Astrocyte (in vitro differentiated cells and primary cell): ENCODE data around the gene GMDS. TPM values are rescaled to one million over a fixed set of nuclear protein-coding genes. Genes with fewer than 3 reads are reported as not detected.

ENCODE experiments used
- DNase-seq: peaks from one replicate; pipeline ENCODE4 v3.0.0-alpha.2; 2010; ENCODE audit warnings: low read depth
- FAIRE-seq: peaks from 2 replicates; lab custom pipeline; 2011; peaks lifted over from hg19 to GRCh38; lab: Jason Lieb, UNC
- H2AFZ ChIP-seq: 2 replicates; pipeline ENCODE4 v1.6.0; 2012; ENCODE audit warnings: low read depth, low read length, inconsistent platforms
- H3K27ac ChIP-seq: 2 replicates; pipeline ENCODE4 v1.5.1; 2011; ENCODE audit warnings: low read depth, low read length, inconsistent platforms
- H3K27me3 ChIP-seq: 2 replicates; pipeline ENCODE4 v1.6.0; 2011; ENCODE audit warnings: low read length, inconsistent platforms; ENCODE audit not compliant: insufficient read depth
- H3K36me3 ChIP-seq: 2 replicates; pipeline ENCODE4 v1.5.1; 2011; ENCODE audit warnings: low read length, inconsistent platforms; ENCODE audit not compliant: insufficient read depth
- H3K4me1 ChIP-seq: 2 replicates; pipeline ENCODE4 v1.5.1; 2011; ENCODE audit warnings: low read length, inconsistent platforms; ENCODE audit not compliant: insufficient read depth
- H3K4me2 ChIP-seq: 2 replicates; pipeline ENCODE4 v1.6.0; 2012; ENCODE audit warnings: low read length, inconsistent platforms
- H3K4me3 ChIP-seq: 2 replicates; pipeline ENCODE4 v1.5.1; 2011; ENCODE audit warnings: low read depth, mild to moderate bottlenecking, low read length, inconsistent platforms; ENCODE audit not compliant: insufficient read depth
- H3K79me2 ChIP-seq: 2 replicates; pipeline ENCODE4 v1.6.0; 2012; ENCODE audit warnings: mild to moderate bottlenecking, low read length, inconsistent platforms; ENCODE audit not compliant: insufficient read depth
- H3K9ac ChIP-seq: 2 replicates; pipeline ENCODE4 v1.6.0; 2012; ENCODE audit warnings: mild to moderate bottlenecking, low read length, inconsistent platforms
- H3K9me3 ChIP-seq: 2 replicates; pipeline ENCODE4 v1.5.1; 2012; ENCODE audit warnings: low read depth, mild to moderate bottlenecking, low read length, inconsistent platforms; ENCODE audit not compliant: insufficient read depth
- H4K20me1 ChIP-seq: 2 replicates; pipeline ENCODE4 v1.6.0; 2012; ENCODE audit warnings: low read length, inconsistent platforms; ENCODE audit not compliant: insufficient read depth
- H3K27ac Mint-ChIP-seq: one replicate; pipeline ENCODE4 v1.8.0; 2021; ENCODE audit warnings: mild to moderate bottlenecking, mixed read lengths; ENCODE audit not compliant: unreplicated experiment
- H3K27me3 Mint-ChIP-seq: one replicate; pipeline ENCODE4 v1.8.0; 2021; ENCODE audit warnings: low read depth, mixed read lengths; ENCODE audit not compliant: unreplicated experiment
- H3K36me3 Mint-ChIP-seq: one replicate; pipeline ENCODE4 v1.8.0; 2021; ENCODE audit warnings: low read depth, mixed read lengths; ENCODE audit not compliant: unreplicated experiment
- H3K4me1 Mint-ChIP-seq: one replicate; pipeline ENCODE4 v1.8.0; 2021; ENCODE audit warnings: low read depth, mixed read lengths; ENCODE audit not compliant: unreplicated experiment
- H3K4me3 Mint-ChIP-seq: one replicate; pipeline ENCODE4 v1.8.0; 2021; ENCODE audit warnings: mild to moderate bottlenecking, moderate library complexity, mixed read lengths; ENCODE audit not compliant: unreplicated experiment
- H3K9me3 Mint-ChIP-seq: one replicate; pipeline ENCODE4 v1.8.0; 2021; ENCODE audit warnings: mild to moderate bottlenecking, mixed read lengths; ENCODE audit not compliant: unreplicated experiment
- CTCF ChIP-seq: IDR thresholded peaks from 2 replicates; pipeline ENCODE4 v1.5.1; 2011; ENCODE audit warnings: low read depth, mild to moderate bottlenecking, inconsistent platforms, low read length, moderate library complexity; ENCODE audit not compliant: insufficient read depth
- EZH2 ChIP-seq: IDR thresholded peaks from 2 replicates; pipeline ENCODE4 v1.6.1; 2012; ENCODE audit warnings: mild to moderate bottlenecking, low read length, inconsistent platforms; ENCODE audit not compliant: insufficient read depth
- total RNA-seq: library from RNA; stranded (reverse); gene quantifications from 2 replicates; pipeline ENCODE4 v1.2.1, GENCODE V29; 2021

Gene GMDS
- total RNA-seq, 1 donor from 2014 or later = 9.4 TPM

- Histone ChIP-seq H3K9me3 (no peaks in the 10 kb centered on the region), H3K36me3 (no peaks in the 10 kb centered on the region), H3K27ac (no peak overlapping the region), H3K4me1 (peaks cover 12% of the 10 kb centered on the region), H4K20me1 (no peaks in the 10 kb centered on the region), H3K27me3 (no peaks in the 10 kb centered on the region), H3K9ac (no peak overlapping the region), H3K4me3 (no peak overlapping the region), H3K79me2 (peaks cover 4% of the 10 kb centered on the region), H2AFZ (no peak overlapping the region), H3K4me2 (no peak overlapping the region)
- peaks cover 1% of the 10 kb centered on the region for H3K4me1 Mint-ChIP-seq
- peaks cover 2% of the 10 kb centered on the region for H3K36me3 Mint-ChIP-seq
- FAIRE-seq (no peak), DNase-seq (no peak)
- no peaks in the 10 kb centered on the region for H3K9me3 Mint-ChIP-seq
- H3K4me3 Mint-ChIP-seq = no peak overlapping the region
- no peaks in the 10 kb centered on the region for H3K27me3 Mint-ChIP-seq
- H3K27ac Mint-ChIP-seq = no peak overlapping the region
- TF ChIP-seq CTCF (no peak), EZH2 (no peak)
Measured at GRCh38 chr6:2249126-2249525, 3.7 kb upstream of the GMDS start.

GRCh38 chr6:2247664-2248063 lies 2.3 kb upstream of the GMDS start:
- no peak for TF ChIP-seq EZH2
- no peak for TF ChIP-seq CTCF
- Histone ChIP-seq H3K79me2 (peaks cover 4% of the 10 kb centered on the region), H3K9me3 (no peaks in the 10 kb centered on the region), H3K4me2 (no peak overlapping the region), H3K36me3 (no peaks in the 10 kb centered on the region), H3K27ac (no peak overlapping the region), H4K20me1 (no peaks in the 10 kb centered on the region), H3K27me3 (no peaks in the 10 kb centered on the region), H3K9ac (no peak overlapping the region), H3K4me3 (no peak overlapping the region), H2AFZ (no peak overlapping the region), H3K4me1 (peaks cover 12% of the 10 kb centered on the region)
- FAIRE-seq = no peak
- H3K4me3 Mint-ChIP-seq = no peak overlapping the region
- peaks cover 1% of the 10 kb centered on the region for H3K4me1 Mint-ChIP-seq
- no peak for DNase-seq
- no peaks in the 10 kb centered on the region for H3K9me3 Mint-ChIP-seq
- no peaks in the 10 kb centered on the region for H3K27me3 Mint-ChIP-seq
- peaks cover 2% of the 10 kb centered on the region for H3K36me3 Mint-ChIP-seq
- H3K27ac Mint-ChIP-seq = no peak overlapping the region
